Tibial nerve (tissue), 3 donors: ENCODE data around the gene CAMK2B.

Experiments
- CTCF ChIP-seq, 5 experiments: fragments of 200-600 bp in 3 of 5; fragments of 450-650 bp in 2 of 5; sonication (generic) in 3 of 5; IDR thresholded peaks; one replicate each; pipeline ENCODE4 v1.5.1; 2016 to 2019; ENCODE audit warnings: antibody characterized with exemption in 5 of 5, mild to moderate bottlenecking in 3 of 5, moderate library complexity in 2 of 5
- POLR2A ChIP-seq, 2 donors: fragments of 450-650 bp; IDR thresholded peaks; one replicate each; pipeline ENCODE4 v1.6.1; 2017; ENCODE audit warnings: antibody characterized with exemption in 2 of 2, mild to moderate bottlenecking in 2 of 2, moderate library complexity in 2 of 2

GRCh38 chr7:44282601-44283171 is 42.7 kb downstream of the CAMK2B start:
- TF ChIP-seq CTCF (IDR thresholded peaks at IDR 0.05) (no peak), POLR2A (IDR thresholded peaks at IDR 0.05) (no peak)
